ENCODE measurements around the gene TMEM41A. TPM values are rescaled to one million over a fixed set of nuclear protein-coding genes. Genes with fewer than 3 reads are reported as not detected.

TMEM41A gene
- total and polyA plus RNA-seq, 2 donors (not counting 1 experiment from before 2014, with no cell fraction given), result 8.5 to 23.7 TPM

- ChIA-PET CTCF (no interaction called here), POLR2A (no interaction called here)
- no peak overlapping the region for H3K27ac Mint-ChIP-seq
- H3K27ac ChIP-seq (ENCODE audit: low read length in 2 of 2), result no peak overlapping the region
- TF ChIP-seq EZH2 (IDR thresholded peaks at IDR 0.05; ENCODE audit: borderline replicate concordance, insufficient read depth, low read depth, low read length, poor library complexity, severe bottlenecking) (no peak), CTCF (IDR thresholded peaks at IDR 0.05) (no peak)
- no peak overlapping the region for H3K4me3 ChIP-seq (ENCODE audit: control extremely low read depth in 1 of 5, extremely low read depth in 1 of 5, insufficient read depth in 1 of 5, low read depth in 2 of 5, low read length in 4 of 5)
- no peaks in the 10 kb centered on the region for H3K36me3 ChIP-seq (replicated peaks in 1 of 2; ENCODE audit: control extremely low read depth in 1 of 2, control insufficient read depth in 1 of 2, extremely low read depth in 1 of 2, insufficient read depth in 2 of 2, low read length in 1 of 2)
- intact Hi-C loops (cut with micrococcal nuclease), result no loop called here
- H3K27me3 Mint-ChIP-seq, result peaks cover 12% of the 10 kb centered on the region
- no peak overlapping the region for H2AFZ ChIP-seq (ENCODE audit: insufficient read depth, low read depth, low read length, poor library complexity, severe bottlenecking)
- no peaks in the 10 kb centered on the region for H4K20me1 ChIP-seq (ENCODE audit: control insufficient read depth, insufficient read depth, low read length, poor library complexity, severe bottlenecking)
- WGBS (ENCODE audit: insufficient coverage), result 97% methylated on average over 3 of the region's 3 CpGs
- H3K4me1 ChIP-seq (ENCODE audit: control insufficient read depth in 2 of 2, insufficient read depth in 2 of 2, low read length in 2 of 2), result peaks cover 0 to 6% of the 10 kb centered on the region in 2 donors
- peaks cover 6% of the 10 kb centered on the region for H3K4me1 Mint-ChIP-seq
- H3K4me2 ChIP-seq (replicated peaks; ENCODE audit: low read depth, low read length, poor library complexity, severe bottlenecking), result no peak overlapping the region
- DNase-seq (no peak), ATAC-seq (ENCODE audit: low read depth) (no peak)
- no peak overlapping the region for H3K4me3 Mint-ChIP-seq
- H3K9me3 ChIP-seq (ENCODE audit: control extremely low read depth in 1 of 3, control insufficient read depth in 2 of 3, insufficient read depth in 1 of 3, low read length in 2 of 3), result peaks cover 0 to 3% (median 0%) of the 10 kb centered on the region in 3 donors
- no peaks in the 10 kb centered on the region for H3K27me3 ChIP-seq (replicated peaks in 1 of 4; ENCODE audit: control extremely low read depth in 1 of 4, control insufficient read depth in 3 of 4, insufficient read depth in 4 of 4, low read length in 3 of 4)
- no peaks in the 10 kb centered on the region for H3K9me3 Mint-ChIP-seq (ENCODE audit: insufficient read depth)
- no peak overlapping the region for H3K9ac ChIP-seq (ENCODE audit: low read length)
- no peaks in the 10 kb centered on the region for H3K79me2 ChIP-seq (ENCODE audit: control insufficient read depth, insufficient read depth, low read length)
Measured at GRCh38 chr3:185502987-185503386, 4.2 kb upstream of the TMEM41A start.

GRCh38 chr3:185490241-185490640 lies 8.6 kb downstream of the TMEM41A start:
- Histone ChIP-seq H3K27ac (ENCODE audit: low read length in 2 of 2) (no peak overlapping the region), H3K9me3 (ENCODE audit: control extremely low read depth in 1 of 3, control insufficient read depth in 2 of 3, insufficient read depth in 1 of 3, low read length in 2 of 3) (no peaks in the 10 kb centered on the region), H3K36me3 (replicated peaks in 1 of 2; ENCODE audit: control extremely low read depth in 1 of 2, control insufficient read depth in 1 of 2, extremely low read depth in 1 of 2, insufficient read depth in 2 of 2, low read length in 1 of 2) (peaks cover 4 to 34% of the 10 kb centered on the region in 2 experiments), H3K79me2 (ENCODE audit: control insufficient read depth, insufficient read depth, low read length) (peaks cover 5% of the 10 kb centered on the region), H3K4me1 (ENCODE audit: control insufficient read depth in 2 of 2, insufficient read depth in 2 of 2, low read length in 2 of 2) (no peaks in the 10 kb centered on the region), H3K9ac (ENCODE audit: low read length) (no peak overlapping the region), H3K27me3 (replicated peaks in 1 of 4; ENCODE audit: control extremely low read depth in 1 of 4, control insufficient read depth in 3 of 4, insufficient read depth in 4 of 4, low read length in 3 of 4) (no peaks in the 10 kb centered on the region), H4K20me1 (ENCODE audit: control insufficient read depth, insufficient read depth, low read length, poor library complexity, severe bottlenecking) (no peaks in the 10 kb centered on the region), H3K4me2 (replicated peaks; ENCODE audit: low read depth, low read length, poor library complexity, severe bottlenecking) (no peak overlapping the region), H2AFZ (ENCODE audit: insufficient read depth, low read depth, low read length, poor library complexity, severe bottlenecking) (no peak overlapping the region), H3K4me3 (ENCODE audit: control extremely low read depth in 1 of 5, extremely low read depth in 1 of 5, insufficient read depth in 1 of 5, low read depth in 2 of 5, low read length in 4 of 5) (no peak overlapping the region)
- no peak for DNase-seq
- Mint-ChIP-seq H3K9me3 (ENCODE audit: insufficient read depth) (no peaks in the 10 kb centered on the region), H3K27ac (no peak overlapping the region), H3K4me3 (no peak overlapping the region), H3K27me3 (no peaks in the 10 kb centered on the region), H3K4me1 (no peaks in the 10 kb centered on the region)
- intact Hi-C loops (cut with micrococcal nuclease), result no loop called here
- ATAC-seq (ENCODE audit: low read depth), result no peak
- POLR2A ChIA-PET, result no interaction called here
- WGBS (ENCODE audit: insufficient coverage), result 100% methylated on average over 2 of the region's 4 CpGs
- CTCF ChIA-PET, result no interaction called here
- TF ChIP-seq EZH2 (IDR thresholded peaks at IDR 0.05; ENCODE audit: borderline replicate concordance, insufficient read depth, low read depth, low read length, poor library complexity, severe bottlenecking), result no peak
- TF ChIP-seq CTCF (IDR thresholded peaks at IDR 0.05), result no peak

Data from B cell (primary cell).